ENCODE measurements around the gene PLXNB2. TPM values are rescaled to one million over a fixed set of nuclear protein-coding genes. Genes with fewer than 3 reads are reported as not detected.

Gene PLXNB2, protein sequence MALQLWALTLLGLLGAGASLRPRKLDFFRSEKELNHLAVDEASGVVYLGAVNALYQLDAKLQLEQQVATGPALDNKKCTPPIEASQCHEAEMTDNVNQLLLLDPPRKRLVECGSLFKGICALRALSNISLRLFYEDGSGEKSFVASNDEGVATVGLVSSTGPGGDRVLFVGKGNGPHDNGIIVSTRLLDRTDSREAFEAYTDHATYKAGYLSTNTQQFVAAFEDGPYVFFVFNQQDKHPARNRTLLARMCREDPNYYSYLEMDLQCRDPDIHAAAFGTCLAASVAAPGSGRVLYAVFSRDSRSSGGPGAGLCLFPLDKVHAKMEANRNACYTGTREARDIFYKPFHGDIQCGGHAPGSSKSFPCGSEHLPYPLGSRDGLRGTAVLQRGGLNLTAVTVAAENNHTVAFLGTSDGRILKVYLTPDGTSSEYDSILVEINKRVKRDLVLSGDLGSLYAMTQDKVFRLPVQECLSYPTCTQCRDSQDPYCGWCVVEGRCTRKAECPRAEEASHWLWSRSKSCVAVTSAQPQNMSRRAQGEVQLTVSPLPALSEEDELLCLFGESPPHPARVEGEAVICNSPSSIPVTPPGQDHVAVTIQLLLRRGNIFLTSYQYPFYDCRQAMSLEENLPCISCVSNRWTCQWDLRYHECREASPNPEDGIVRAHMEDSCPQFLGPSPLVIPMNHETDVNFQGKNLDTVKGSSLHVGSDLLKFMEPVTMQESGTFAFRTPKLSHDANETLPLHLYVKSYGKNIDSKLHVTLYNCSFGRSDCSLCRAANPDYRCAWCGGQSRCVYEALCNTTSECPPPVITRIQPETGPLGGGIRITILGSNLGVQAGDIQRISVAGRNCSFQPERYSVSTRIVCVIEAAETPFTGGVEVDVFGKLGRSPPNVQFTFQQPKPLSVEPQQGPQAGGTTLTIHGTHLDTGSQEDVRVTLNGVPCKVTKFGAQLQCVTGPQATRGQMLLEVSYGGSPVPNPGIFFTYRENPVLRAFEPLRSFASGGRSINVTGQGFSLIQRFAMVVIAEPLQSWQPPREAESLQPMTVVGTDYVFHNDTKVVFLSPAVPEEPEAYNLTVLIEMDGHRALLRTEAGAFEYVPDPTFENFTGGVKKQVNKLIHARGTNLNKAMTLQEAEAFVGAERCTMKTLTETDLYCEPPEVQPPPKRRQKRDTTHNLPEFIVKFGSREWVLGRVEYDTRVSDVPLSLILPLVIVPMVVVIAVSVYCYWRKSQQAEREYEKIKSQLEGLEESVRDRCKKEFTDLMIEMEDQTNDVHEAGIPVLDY (N-terminal part only)
- 179 and 192 TPM in 2 replicates for total RNA-seq

DNA sequence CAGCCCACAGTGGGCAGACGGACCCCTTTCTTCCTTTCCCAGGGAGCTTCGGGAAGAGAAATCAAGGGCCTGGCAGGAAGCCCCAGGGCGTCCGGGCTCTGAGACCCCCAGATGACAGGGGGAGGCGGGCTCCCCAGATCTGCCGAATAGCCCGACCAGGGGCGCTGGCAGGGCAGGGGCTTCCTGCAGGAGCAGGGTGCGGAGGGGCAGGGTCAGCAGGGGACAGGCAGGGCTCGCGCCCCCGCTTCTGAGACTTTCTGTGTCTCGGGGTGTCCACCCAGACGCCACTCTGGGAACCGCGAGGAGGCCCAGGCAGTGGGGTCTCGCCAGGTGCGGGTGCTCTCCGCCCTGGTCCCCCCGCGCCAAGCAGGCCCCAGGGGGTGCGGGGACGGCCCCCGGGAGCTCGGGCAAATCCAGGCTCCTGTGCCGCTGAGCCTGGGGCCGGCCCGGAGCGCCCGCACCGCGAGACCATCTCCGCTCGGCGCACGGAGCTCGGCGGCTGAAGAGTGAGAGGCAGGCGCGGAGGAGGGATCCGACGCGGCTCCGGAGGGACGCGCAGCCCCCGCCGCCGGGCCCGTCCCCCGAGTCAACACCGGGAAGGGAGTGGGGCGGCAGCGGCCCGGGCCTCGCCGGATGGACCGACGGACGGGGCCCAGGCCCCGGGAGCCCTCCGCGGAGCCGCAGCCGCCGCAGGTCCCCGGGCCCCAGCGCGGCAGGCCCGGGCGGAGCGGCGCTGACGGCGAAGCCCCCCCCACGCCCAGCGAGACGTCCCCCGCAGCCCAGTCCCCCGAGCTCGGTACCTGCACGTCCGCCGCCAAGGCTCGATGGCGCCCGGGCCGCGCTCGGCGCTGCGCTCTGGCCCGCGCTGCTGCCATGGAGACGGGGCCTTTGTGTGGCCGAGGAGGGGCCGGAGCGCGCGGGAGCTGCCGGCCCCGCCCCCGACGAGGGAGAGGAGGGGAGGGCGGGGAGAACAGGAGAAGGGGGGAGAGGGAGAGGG is at the start of gene PLXNB2:
Gene PLXNB2 (minus strand): TSS at position 894 of the 997 bp plus-strand sequence. CDS start 17,062 bp downstream, outside the sequence.

DNA sequence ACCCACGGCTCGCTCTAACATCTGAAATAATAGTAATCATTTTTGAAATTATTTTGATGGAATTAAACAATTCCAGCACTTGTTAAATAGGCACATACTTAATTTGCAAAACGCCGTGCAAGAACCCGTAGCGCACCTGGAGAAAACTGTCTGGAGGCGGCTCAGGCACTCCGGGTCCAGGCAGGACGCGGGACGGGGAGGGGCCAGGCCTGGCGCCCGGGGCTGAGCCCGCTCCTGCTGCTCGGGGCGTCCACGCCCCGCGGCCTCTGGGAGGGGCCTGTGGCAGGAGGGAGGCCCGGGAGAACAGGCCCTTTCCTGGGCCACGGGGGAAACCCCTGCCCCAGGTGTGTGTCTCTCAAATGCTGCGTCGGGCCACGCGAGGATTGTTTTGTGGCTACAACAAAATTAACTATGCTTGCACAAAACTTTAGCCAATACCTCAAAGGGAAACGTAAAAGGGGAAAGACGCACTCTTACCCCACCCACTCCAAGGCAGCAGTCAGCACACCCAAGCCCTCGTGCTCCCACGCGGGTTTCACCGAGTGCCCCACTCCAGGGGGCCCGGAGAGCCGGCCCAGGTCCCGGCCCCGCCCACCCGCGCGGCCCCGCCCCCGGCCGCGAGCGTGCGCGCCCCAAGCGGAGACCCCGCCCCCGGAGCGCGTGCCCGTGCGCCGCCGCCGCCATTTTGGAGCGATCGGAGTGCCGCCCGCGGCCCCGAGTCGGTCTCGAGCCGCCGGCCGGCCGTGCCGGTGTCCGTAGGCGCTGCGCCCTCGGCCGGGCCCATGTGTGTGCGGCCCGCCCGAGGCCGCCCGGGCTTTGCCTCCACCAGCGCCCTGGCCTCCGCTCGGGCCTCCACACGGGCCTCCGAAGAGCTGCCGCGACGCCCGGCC is 35.5 kb upstream of the PLXNB2 start, which contains the start of gene PPP6R2:
Gene PPP6R2 (plus strand): TSS at position 677 of the 890 bp plus-strand sequence. CDS start 50,582 bp downstream, outside the sequence.

DNA sequence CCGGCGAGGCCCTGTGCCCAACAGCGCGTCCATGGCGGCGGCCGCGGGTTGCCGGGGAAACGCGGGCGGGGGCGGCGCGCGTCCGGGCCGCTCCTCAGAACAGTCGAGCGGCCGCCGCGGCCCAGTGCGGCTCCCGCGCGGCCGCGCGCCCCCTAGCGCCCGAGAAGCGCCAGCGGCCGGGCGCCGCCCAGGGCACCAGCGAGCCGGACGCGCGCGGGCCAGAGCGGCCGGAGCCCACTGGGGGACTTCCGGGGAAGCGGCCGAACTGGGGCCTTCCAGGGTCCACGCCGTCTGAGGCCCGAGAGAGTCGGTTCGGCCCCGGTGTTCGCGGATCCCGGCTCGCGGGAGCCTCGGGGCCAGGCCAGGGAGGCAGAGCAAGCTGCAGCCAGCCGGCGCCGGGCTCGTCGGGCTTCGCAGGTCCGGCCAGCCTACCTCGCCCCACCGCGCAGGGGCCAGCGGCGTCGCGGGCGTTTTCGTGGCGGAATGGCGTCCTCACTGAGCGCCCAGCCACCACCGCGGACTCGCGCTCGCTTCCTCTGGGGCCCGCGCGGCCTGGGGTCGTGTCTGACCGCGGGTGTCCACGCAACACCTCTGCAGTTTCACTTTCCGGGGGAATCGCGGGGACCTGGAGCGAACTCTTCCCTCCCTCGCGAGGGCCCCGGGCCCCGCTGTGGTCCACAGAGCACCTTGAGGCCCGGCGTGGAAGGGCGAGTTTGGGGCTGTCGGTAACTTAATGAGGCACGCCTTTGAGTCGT is 19.7 kb upstream of the PLXNB2 start, which contains the start of gene DENND6B:
Gene DENND6B (minus strand): TSS at position 57 of the 755 bp plus-strand sequence. CDS start 24 bp downstream, at position 33.

DNA sequence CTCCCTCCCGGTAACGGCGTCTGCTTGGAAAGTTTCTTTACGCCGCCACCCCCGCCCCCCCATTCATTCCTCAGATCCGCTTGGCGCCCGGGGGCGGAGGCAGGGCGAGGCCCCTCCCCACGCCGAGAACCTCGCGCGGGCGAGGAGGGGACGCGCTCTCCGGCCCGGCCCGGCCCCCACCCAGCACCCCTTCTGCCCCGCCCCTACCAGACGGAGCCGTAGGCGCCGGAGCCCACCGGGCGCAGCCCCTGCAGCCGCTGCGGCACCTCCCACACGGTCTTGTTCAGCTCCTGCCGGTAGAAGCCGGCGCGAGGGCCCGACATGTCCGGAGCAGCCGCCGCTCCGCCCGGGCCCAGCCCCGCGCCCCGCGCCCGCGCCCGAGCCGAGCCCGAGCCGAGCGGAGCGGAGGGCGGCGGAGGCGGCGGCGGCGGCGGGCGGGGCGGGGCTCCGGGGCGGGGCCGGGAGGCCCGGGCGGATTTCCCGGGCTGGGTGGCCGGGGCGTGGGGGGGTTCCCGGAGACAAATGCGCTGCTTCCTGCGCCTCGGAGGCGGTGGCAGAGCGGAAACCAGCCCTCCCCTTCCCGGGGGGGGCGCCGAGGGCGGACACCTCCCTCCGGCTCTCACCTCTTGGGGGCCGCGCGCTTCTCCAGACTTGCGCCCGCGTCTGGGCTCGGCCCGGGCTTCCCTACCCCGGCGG is 37.3 kb downstream of the PLXNB2 start, which contains the start of gene MAPK11:
Gene MAPK11 (minus strand): TSS at position 411 of the 696 bp plus-strand sequence. CDS start 88 bp downstream, at position 323.

DNA sequence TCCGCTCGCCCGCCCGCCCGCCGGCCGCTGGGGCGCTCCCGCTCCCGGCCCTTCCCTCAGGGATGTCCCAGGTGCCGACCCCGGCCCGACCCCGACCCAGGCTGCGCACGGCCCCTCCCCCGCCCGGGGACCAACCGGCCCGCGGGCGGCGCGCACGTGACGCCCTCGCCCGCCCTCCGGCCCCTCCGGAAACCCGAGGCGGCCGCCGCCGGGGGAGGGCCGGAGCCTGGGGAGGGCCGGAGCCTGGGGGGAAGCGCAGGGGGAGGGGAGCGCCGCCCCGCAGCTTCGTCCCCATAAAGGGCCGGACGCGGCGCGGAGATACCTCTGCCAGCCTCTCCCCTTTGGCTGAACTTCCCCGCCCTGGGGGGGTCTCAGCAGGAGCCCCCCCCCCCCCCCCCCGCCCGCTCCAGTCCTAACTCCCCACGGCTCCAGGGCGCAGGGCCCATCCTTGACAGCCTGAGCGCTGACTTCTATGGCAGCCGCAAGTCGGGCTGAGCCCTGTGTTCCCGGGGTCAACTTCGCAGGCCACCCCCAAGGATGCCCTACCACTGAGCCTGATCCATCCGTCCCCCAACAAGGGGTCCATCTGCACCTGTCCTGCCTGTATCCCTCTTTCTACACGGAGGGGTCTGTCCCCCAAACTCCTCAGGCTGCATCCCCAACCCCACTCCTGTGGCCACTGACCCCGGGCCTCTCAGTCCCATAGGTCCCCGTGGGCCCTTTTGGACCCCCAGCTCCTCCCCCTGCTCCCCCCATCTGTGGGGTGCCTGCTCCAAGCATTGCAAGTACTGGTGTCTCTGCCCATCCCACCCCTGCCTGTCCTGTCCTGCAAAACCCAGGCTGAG is 45.6 kb downstream of the PLXNB2 start, which contains the start of gene MAPK12:
Gene MAPK12 (minus strand): TSS at position 69 of the 845 bp plus-strand sequence. CDS start 174 bp downstream, outside the sequence.

DNA sequence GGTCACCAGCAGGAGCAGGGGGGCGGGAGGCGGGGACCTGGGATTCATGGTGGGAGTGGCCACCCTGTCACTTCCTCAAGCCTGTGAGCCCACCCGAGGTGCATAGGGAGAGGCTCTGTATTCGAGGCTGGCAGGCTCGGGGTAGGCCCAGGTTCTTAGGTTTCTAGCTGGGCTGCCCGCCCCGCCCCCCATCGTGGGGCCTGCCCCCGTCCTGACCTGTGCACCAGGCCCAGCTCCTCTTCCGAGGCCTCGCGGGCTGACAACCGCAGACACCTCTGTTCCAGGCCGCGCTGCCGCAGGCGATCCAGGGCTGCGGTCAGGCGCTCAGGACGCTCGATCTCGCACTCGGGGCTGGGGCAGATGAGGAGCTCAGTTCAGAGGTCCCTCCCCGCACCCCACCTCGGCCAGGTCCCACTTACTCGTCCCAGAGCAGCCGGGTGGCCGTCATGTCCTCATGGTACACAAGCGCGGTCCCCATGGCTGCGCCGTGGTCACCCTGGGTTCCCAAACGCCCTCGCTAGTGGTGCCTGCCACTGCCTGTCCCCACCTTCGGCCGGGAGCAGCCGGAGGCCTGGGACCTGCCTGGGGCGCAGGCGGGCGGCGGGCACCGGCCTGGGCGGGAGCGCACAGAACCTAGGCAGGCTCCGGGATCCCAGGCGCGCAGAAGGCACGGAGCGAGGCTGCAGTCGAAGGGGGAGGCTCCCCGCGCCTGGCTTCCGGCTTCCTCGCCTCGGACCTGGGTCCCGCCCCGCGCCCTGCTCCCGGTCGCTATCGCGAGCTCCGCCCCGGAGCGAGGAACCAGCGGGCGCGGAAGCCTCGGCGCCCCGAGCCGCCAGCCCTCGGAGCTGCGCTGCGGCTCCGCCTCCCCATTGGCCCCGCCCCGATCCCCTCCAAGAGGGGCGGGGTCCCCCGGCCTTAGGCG is 56.6 kb downstream of the PLXNB2 start, which contains the start of gene HDAC10:
Gene HDAC10 (minus strand): TSS at position 711 of the 922 bp plus-strand sequence. CDS start 233 bp downstream, at position 478.

DNA sequence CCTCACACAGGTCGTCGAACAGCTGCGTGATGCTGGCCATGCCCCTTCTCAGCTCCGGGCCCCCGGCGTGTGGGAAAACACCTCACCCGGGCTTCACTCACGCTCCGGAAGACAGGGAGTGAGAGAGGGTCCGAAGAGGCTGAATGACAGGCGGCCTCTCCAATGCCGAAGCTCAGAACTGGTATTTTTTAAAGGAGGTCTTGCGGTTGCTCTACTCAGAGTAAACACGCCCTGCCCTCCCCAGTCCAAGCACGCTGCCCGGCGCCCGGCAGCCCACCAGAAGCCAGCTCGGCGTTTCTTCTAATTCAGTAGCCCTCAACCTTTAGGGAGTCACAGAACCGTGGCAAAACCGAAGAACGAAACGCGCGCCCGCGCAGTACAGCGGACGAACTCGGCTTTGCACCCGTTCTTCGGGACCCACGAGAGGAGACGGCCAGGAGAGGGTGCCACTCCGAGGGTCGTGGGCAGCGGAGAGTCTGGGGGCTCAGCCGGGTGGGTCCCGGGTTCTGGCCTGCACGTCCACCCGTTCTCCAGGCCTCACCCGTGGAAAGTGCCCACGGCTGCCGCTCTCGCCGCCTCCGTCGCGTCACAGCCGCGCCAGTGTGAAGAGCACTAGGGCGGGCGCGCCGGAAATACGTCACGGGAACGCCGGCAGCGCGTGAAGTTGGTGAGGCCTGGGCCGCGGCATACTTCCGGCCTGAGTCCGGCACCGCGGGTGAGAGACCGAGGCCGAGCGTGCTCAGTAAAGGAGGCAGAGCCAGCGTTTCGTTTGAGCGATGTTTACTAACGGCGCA is 62.8 kb downstream of the PLXNB2 start, which contains the start of gene TUBGCP6:
Gene TUBGCP6 (minus strand): TSS at position 604 of the 794 bp plus-strand sequence. CDS start 564 bp downstream, at position 40.

Other genes starting within 250 kb of the PLXNB2 start
- gene TTLL8, start 249.3 kb downstream of the PLXNB2 start, total RNA-seq = not detected in 2 replicates
- gene MLC1, start 222.2 kb downstream of the PLXNB2 start, total RNA-seq = not detected in 2 replicates
- gene MOV10L1, start 217.6 kb downstream of the PLXNB2 start, total RNA-seq = under 0.01 and 0.43 TPM in 2 replicates
- 0.11 and 0.26 TPM in 2 replicates for gene PANX2, start 136.9 kb downstream of the PLXNB2 start, total RNA-seq
- gene TRABD, start 121.7 kb downstream of the PLXNB2 start, total RNA-seq = 11.2 and 13.5 TPM in 2 replicates
- 9.2 and 10.3 TPM in 2 replicates for gene SELENOO, start 106.6 kb downstream of the PLXNB2 start, total RNA-seq
- gene TUBGCP6, start 62.6 kb downstream of the PLXNB2 start, total RNA-seq = 18.3 and 20.1 TPM in 2 replicates
- gene HDAC10, start 56.4 kb downstream of the PLXNB2 start, total RNA-seq = 12.4 and 13.6 TPM in 2 replicates
- gene MAPK12, start 46.0 kb downstream of the PLXNB2 start, total RNA-seq = 26.3 and 32.1 TPM in 2 replicates
- 5.2 and 5.3 TPM in 2 replicates for gene MAPK11, start 37.3 kb downstream of the PLXNB2 start, total RNA-seq
- gene DENND6B, start 19.4 kb upstream of the PLXNB2 start, total RNA-seq = 3.7 and 4.4 TPM in 2 replicates
- 25.7 and 36.8 TPM in 2 replicates for gene PPP6R2, start 35.7 kb upstream of the PLXNB2 start, total RNA-seq
- gene SBF1, start 167.4 kb upstream of the PLXNB2 start, total RNA-seq = 46.3 and 52.2 TPM in 2 replicates
- gene ADM2, start 173.9 kb upstream of the PLXNB2 start, total RNA-seq = 3.0 and 4.4 TPM in 2 replicates
- not detected in 2 replicates for gene MIOX, start 179.2 kb upstream of the PLXNB2 start, total RNA-seq
- gene LMF2, start 200.1 kb upstream of the PLXNB2 start, total RNA-seq = 40.6 and 46.5 TPM in 2 replicates
- 23.5 and 26.5 TPM in 2 replicates for gene NCAPH2, start 200.6 kb upstream of the PLXNB2 start, total RNA-seq
- gene SCO2, start 218.0 kb upstream of the PLXNB2 start, total RNA-seq = 2.5 TPM in 2 replicates
- 50.7 and 69.0 TPM in 2 replicates for gene TYMP, start 222.4 kb upstream of the PLXNB2 start, total RNA-seq
- gene KLHDC7B, start 238.3 kb upstream of the PLXNB2 start, total RNA-seq = 0.11 and 0.13 TPM in 2 replicates

Data from articular chondrocyte of knee joint (primary cell).